ENCODE results near the gene HINT2.

HINT2 gene

DNA sequence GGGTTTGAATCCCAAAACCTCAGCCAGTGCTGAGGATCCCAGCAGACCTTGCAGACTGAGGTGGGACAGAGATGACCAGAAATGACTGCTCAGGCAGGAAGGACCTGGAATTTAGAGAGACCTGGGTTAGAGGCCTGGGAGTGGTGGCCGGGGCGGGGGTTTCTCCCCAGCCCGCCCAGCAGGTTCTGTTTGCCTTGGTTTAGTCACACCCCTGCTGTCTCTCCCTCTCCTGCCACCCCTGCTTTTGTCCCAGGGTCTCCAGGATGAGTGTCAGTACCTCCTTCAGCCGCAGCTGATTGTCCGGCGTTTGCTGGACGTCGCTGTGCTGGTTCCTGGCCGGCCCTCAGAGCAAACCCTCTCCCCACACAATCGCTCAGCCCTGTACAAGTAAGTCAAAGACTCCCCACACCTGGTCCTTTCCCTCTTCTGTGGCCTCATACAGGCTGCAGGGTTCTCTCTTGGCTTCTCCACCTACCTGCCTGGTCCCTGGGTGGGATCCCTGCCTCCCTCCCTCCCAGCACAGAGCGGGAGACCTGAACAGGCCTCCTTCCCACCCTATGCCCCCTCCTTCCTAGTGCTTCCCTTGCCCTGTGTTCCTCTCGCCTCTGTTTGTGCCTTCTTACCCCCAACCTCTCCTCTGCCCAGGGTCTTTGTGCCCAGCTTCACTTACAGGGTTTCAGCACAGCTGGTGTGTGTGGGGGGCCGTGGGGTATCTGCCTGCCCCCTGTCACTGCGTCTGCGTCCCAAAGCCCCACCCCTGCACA, 26.2 kb upstream of the HINT2 start:
- DNase-seq: no peak

DNA sequence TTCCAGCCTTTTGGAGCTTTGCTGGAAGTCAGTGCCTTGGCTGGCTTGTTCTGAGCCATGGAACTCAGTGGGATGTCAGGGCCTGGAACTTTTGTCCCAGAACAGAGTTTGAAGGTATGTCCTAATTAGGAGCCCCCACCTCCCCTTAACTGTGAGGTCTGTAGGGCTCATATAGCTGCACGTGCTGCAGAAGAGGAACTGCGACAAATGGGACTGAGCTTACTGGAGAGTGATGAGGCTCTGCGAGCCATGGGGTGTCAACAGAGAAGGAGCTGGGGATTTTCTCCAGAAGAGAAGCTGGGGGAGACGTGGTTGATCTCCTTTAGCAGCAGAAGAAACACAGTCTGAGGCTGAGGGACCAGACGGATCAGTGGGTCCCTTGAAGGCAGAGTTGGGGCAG, 25.1 kb upstream of the HINT2 start:
- DNase-seq: no peak

GRCh38 chr9:35836595-35836994, 21.8 kb upstream of the HINT2 start:
- no peak for DNase-seq

DNA sequence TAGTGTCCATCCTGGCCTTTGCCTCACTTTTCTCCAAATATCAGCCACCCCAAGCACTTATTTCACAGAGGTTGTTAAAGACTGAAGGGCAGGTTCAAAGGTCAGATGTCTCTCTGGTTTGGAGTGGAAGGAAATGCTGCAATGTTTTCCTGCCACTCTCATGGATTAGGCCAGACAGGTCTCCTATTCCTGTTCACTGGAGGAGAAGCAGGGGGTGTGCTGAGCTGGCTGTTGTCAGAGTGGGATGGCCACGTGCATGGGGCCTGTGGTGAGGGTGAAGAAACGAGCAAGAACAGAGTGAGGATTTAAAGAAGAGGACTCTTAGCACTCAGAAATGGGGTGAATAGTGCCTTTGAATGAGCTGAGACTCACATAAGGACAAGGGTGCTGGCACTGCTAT, 20.9 kb upstream of the HINT2 start:
- no peak for DNase-seq

GRCh38 chr9:35835216-35835632, 20.4 kb upstream of the HINT2 start:
- no peak for DNase-seq

DNA sequence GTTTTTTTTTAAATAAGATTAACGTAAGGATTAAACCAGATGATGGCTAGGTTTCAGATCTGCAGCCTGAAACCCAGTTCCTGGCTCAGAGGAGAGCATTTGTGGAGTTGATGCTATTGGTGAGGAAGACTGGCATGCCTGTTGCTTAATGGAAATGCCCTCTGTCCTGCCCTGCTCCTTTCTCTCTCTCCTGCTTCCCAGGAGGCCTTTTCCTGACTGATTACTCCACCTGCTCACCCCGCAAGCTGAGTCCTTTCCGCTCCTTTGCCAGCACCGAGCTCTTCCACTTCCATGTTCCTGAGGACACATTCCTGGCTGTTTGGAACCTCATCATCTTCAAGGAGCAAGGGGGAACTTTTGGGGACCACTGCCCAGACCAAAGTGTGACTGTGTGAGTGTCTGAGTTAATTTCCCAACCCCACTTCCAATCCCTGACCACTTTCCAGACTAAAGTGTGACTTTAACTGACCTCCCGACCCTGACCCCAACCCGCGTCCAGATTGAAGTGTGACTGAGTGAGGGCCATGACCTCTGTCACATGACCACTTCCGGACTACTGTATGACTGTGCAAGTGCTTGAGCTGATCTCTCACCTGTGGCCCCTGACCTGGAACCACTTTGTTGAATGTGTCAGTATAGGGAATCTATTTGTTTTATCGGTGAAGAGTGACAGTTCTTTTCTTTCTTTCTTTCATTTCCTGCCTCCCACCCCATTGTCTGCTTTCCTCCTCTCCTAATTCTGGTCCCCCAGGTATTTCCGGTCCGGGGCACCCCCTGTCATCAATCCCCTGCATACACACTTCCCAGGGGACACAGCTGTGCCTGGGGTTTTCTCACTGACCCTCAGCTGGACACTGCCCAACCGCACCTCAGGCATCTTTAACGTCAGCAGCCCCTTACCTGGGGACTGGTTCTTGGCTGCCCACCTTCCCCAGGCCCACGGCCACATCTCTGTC, 19.7 kb upstream of the HINT2 start:
- no peak for DNase-seq

DNA sequence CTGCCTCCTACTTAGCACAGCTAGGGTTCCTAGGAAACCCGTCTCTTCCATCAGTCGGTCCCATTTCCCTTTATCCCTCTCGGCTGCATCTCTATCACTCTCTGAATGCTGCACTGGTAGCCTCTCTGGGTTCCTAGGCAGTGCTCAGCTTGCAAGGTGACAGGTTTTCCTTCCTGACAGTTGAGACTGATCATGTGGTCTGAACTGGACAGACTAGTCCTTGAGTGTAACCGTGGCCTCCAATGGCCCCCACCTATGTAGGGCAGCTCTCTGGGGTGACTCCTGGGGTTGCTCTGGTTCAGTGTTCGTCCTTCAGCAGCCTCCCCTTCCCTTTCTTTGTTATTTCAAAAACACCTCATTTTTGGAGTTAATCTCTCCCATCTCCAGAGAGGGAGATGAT, 18.0 kb upstream of the HINT2 start:
- DNase-seq: no peak

GRCh38 chr9:35831040-35831439, 16.2 kb upstream of the HINT2 start:
- no peak for DNase-seq

- DNase-seq: no peak
Measured at GRCh38 chr9:35829764-35830096, 14.9 kb upstream of the HINT2 start.

GRCh38 chr9:35829084-35829763, 14.4 kb upstream of the HINT2 start, which contains the start of gene TMEM8B:
TSS of gene TMEM8B (plus strand) at chr9:35829228. CDS start at chr9:35829448, 220 bp downstream.
- peak; percentile 40 for DNase-seq

DNA sequence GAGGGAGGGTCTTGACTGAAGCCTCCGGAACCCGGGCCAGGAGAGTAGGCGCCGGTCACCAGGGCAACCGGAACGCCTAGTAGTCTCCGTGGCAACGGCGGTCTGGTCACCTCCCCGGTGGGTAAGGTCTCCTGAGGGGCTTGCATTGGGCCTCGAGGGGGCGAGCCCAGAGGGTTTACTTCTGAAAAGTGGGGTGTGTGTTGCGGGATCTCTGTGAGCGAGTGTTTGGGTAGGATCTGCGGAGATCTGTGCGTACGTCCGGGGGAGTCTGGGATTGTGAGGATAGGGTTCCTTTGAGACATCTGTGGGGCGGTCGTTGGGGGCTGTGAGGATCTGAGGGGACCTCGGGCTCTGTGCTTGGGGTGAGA, 13.9 kb upstream of the HINT2 start, which contains the start of gene FAM221B:
TSS of gene FAM221B (minus strand) at position 17 of the 368 bp plus-strand sequence. CDS start 2,571 bp downstream, outside the sequence.
- no peak for DNase-seq

- no peak for DNase-seq
Measured at GRCh38 chr9:35827486-35827885, 12.6 kb upstream of the HINT2 start.

GRCh38 chr9:35826071-35826701, 11.3 kb upstream of the HINT2 start:
- peak; percentile 12 for DNase-seq

DNA sequence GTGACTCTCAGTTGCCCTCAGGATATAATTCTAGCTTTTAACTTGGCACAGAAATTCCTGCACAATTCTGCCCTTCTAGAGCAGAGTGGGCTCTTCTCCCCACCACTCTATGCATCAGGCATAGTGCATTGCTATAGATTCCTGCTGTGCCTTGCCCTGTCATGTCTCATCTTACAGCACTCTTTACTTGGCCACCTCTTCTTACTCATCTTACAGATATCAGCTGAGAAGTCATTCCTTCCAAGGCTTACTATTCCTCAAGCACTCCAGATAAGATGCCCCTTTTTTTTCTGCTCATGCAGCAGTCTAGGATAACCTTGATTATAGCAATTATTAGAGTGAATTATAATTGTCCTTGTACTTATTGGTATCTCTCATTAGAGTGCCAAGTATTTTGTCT, 8.1 kb upstream of the HINT2 start:
- no peak for DNase-seq

GRCh38 chr9:35820076-35820475, 5.2 kb upstream of the HINT2 start:
- DNase-seq: no peak

- DNase-seq: no peak
Measured at GRCh38 chr9:35818341-35818740, 3.5 kb upstream of the HINT2 start.

DNA sequence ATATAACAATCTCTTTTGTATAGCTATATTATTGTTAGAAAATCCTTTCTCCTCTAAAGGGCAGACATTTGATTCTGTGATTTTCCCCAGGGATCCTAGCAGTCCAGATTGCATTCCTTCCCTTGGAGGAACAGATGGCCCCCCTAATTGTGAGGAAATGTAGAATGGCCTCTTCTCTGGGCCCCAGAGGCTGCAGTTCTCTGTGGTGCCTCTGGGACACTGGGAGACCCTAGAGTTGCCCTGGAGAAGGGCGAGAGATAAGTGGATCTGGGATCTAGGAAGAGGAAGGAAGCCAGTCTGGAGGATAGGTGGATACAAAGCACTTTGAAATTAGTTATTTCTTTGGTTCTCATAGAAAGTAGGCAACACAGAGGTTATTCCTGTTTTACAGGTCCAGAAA, 1.9 kb upstream of the HINT2 start:
- DNase-seq: no peak

GRCh38 chr9:35814106-35814840, 569 bp downstream of the HINT2 start:
- DNase-seq: no peak

GRCh38 chr9:35813434-35814105, 1.3 kb downstream of the HINT2 start:
- DNase-seq: no peak

- DNase-seq: peak; percentile 92
Measured at GRCh38 chr9:35812025-35812602, 2.7 kb downstream of the HINT2 start, which contains the start of gene SPAG8. TSS of gene SPAG8 (minus strand) at chr9:35812262. CDS start at chr9:35812147, 115 bp downstream.

Measured in NCI-H2081 treated with DMSO at 0.1 percent for 48 hours (cell line).